Thoracic aorta (tissue), 2 donors: Measurements from ENCODE around the gene TMEM119. TPM values are rescaled to one million over a fixed set of nuclear protein-coding genes. Genes with fewer than 3 reads are reported as not detected.
"Not testable (repeated sequence)": the region's sequence is repeated elsewhere in the genome, so short reads cannot be mapped to it uniquely, and the experiment has no call there.

Experiments
- ATAC-seq: fragments of 150-250 bp; one replicate; pipeline ENCODE4 v1.8.0; 2017; ENCODE audit warnings: low read depth; ENCODE audit not compliant: insufficient number of reproducible peaks, low FRiP score
- DNase-seq: peaks from one replicate; pipeline ENCODE4 v3.0.0-alpha.2; 2020; ENCODE audit warnings: low spot score
- H3K27ac ChIP-seq, 2 donors: fragments of 200-600 bp; sonication (generic); 1 replicate in 1 of 2; 2 replicates in 1 of 2; pipeline ENCODE4 v1.5.1; 2016; ENCODE audit warnings: mild to moderate bottlenecking in 2 of 2, moderate library complexity in 2 of 2
- H3K27me3 ChIP-seq: fragments of 200-600 bp; sonication (generic); replicated peaks from 2 replicates; pipeline ENCODE4 v1.6.0; 2016; ENCODE audit warnings: mild to moderate bottlenecking; ENCODE audit not compliant: insufficient read depth
- H3K36me3 ChIP-seq: fragments of 200-600 bp; sonication (generic); one replicate; pipeline ENCODE4 v1.5.1; 2016
- H3K4me1 ChIP-seq, 2 donors: fragments of 200-600 bp; sonication (generic); 1 replicate in 1 of 2; 2 replicates in 1 of 2; pipeline versions ENCODE4 v1.5.1 to v1.6.0; 2016; ENCODE audit warnings: low read depth in 2 of 2, mild to moderate bottlenecking in 1 of 2; ENCODE audit not compliant: control insufficient read depth in 1 of 2
- H3K4me3 ChIP-seq: fragments of 200-600 bp; sonication (generic); 2 replicates; pipeline ENCODE4 v1.5.1; 2016; ENCODE audit warnings: mild to moderate bottlenecking
- H3K9me3 ChIP-seq: fragments of 200-600 bp; sonication (generic); 2 replicates; pipeline ENCODE4 v1.5.1; 2016
- total RNA-seq, 2 donors: library from RNA; depleted of rRNA; stranded (reverse); fragments of >200 nt; gene quantifications; one replicate each; pipeline versions ENCODE4 v1.1.0 to v1.2.3, GENCODE V29; 2016
- TF ChIP-seq, protein P1 (sequence below): fragments of 200-600 bp; sonication (generic); IDR thresholded peaks from one replicate; pipeline ENCODE4 v1.5.1; 2019; ENCODE audit warnings: antibody characterized with exemption

The TMEM119 gene
- total RNA-seq, 2 donors from 2014 or later: 4.1 to 4.6 TPM

- H3K4me3 ChIP-seq: no peak overlapping the region
- DNase-seq (no peak), ATAC-seq (no peak)
- H3K36me3 ChIP-seq: no peaks in the 10 kb centered on the region
- H3K9me3 ChIP-seq: no peaks in the 10 kb centered on the region
- H3K27ac ChIP-seq: no peak overlapping the region
- TF ChIP-seq, protein P1, sequence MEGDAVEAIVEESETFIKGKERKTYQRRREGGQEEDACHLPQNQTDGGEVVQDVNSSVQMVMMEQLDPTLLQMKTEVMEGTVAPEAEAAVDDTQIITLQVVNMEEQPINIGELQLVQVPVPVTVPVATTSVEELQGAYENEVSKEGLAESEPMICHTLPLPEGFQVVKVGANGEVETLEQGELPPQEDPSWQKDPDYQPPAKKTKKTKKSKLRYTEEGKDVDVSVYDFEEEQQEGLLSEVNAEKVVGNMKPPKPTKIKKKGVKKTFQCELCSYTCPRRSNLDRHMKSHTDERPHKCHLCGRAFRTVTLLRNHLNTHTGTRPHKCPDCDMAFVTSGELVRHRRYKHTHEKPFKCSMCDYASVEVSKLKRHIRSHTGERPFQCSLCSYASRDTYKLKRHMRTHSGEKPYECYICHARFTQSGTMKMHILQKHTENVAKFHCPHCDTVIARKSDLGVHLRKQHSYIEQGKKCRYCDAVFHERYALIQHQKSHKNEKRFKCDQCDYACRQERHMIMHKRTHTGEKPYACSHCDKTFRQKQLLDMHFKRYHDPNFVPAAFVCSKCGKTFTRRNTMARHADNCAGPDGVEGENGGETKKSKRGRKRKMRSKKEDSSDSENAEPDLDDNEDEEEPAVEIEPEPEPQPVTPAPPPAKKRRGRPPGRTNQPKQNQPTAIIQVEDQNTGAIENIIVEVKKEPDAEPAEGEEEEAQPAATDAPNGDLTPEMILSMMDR: no peak
- H3K4me1 ChIP-seq: no peaks in the 10 kb centered on the region
- H3K27me3 ChIP-seq: no peaks in the 10 kb centered on the region
Observed at GRCh38 chr12:108591267-108591980, 6.5 kb downstream of the TMEM119 start.

GRCh38 chr12:108590463-108590862, 7.4 kb downstream of the TMEM119 start:
- DNase-seq, ATAC-seq: not testable (repeated sequence)

GRCh38 chr12:108589840-108590229, 8.0 kb downstream of the TMEM119 start:
- no peak for DNase-seq
- no peak overlapping the region for H3K4me3 ChIP-seq
- no peaks in the 10 kb centered on the region for H3K27me3 ChIP-seq
- TF ChIP-seq, protein P1: no peak
- no peaks in the 10 kb centered on the region for H3K36me3 ChIP-seq
- H3K9me3 ChIP-seq: no peaks in the 10 kb centered on the region
- no peaks in the 10 kb centered on the region for H3K4me1 ChIP-seq
- no peak overlapping the region for H3K27ac ChIP-seq
- ATAC-seq: no peak

More at GRCh38 chr12:108590463-108590862, 7.4 kb downstream of the TMEM119 start:
- H3K36me3 ChIP-seq, H3K27ac ChIP-seq, H3K4me3 ChIP-seq, H3K27me3 ChIP-seq, H3K4me1 ChIP-seq, H3K9me3 ChIP-seq: not testable (repeated sequence)

GRCh38 chr12:108589028-108589839, 8.7 kb downstream of the TMEM119 start:
- ATAC-seq (no peak), DNase-seq (no peak)
- Histone ChIP-seq H3K27me3 (no peaks in the 10 kb centered on the region), H3K9me3 (no peaks in the 10 kb centered on the region), H3K27ac (no peak overlapping the region), H3K36me3 (no peaks in the 10 kb centered on the region), H3K4me3 (no peak overlapping the region), H3K4me1 (no peaks in the 10 kb centered on the region)
- TF ChIP-seq, protein P1: no peak

- no peak overlapping the region for H3K27ac ChIP-seq
- H3K9me3 ChIP-seq: no peaks in the 10 kb centered on the region
- DNase-seq: no peak
- H3K4me3 ChIP-seq: no peak overlapping the region
- TF ChIP-seq, protein P1: no peak
- no peaks in the 10 kb centered on the region for H3K36me3 ChIP-seq
- H3K27me3 ChIP-seq: no peaks in the 10 kb centered on the region
- no peak for ATAC-seq
- H3K4me1 ChIP-seq: no peaks in the 10 kb centered on the region
Observed at GRCh38 chr12:108587826-108588225, 10.1 kb downstream of the TMEM119 start.
